ENCODE results near the gene TNFRSF4. TPM values are rescaled to one million over a fixed set of nuclear protein-coding genes. Genes with fewer than 3 reads are reported as not detected.
"Not testable (repeated sequence)": the region's sequence is repeated elsewhere in the genome, so short reads cannot be mapped to it uniquely, and the experiment has no call there.

The TNFRSF4 gene
- total RNA-seq, 1 experiment from 2014 or later = 0.17 TPM

GRCh38 chr1:1203561-1204424 lies 10.2 kb downstream of the TNFRSF4 start:
- no peak for DNase-seq (ENCODE audit: low read depth)

- DNase-seq (ENCODE audit: low read depth) = no peak
Observed at GRCh38 chr1:1202831-1203560, 11.0 kb downstream of the TNFRSF4 start.

GRCh38 chr1:1200876-1201810 lies 12.8 kb downstream of the TNFRSF4 start:
- no peak for DNase-seq (ENCODE audit: low read depth)

GRCh38 chr1:1199961-1200875 lies 13.7 kb downstream of the TNFRSF4 start:
- no peak for DNase-seq (ENCODE audit: low read depth)

- no peak for DNase-seq (ENCODE audit: low read depth)
Observed at GRCh38 chr1:1199141-1199960, 14.6 kb downstream of the TNFRSF4 start.

GRCh38 chr1:1198423-1199140 lies 15.4 kb downstream of the TNFRSF4 start:
- DNase-seq (ENCODE audit: low read depth) = no peak

GRCh38 chr1:1197551-1198422 lies 16.2 kb downstream of the TNFRSF4 start:
- no peak for DNase-seq (ENCODE audit: low read depth)

- DNase-seq (ENCODE audit: low read depth) = no peak
Observed at GRCh38 chr1:1197188-1197500, 16.8 kb downstream of the TNFRSF4 start.

GRCh38 chr1:1196431-1197187 lies 17.3 kb downstream of the TNFRSF4 start:
- no peak for DNase-seq (ENCODE audit: low read depth)

- DNase-seq (ENCODE audit: low read depth) = not testable (repeated sequence)
Observed at GRCh38 chr1:1195726-1196125, 18.2 kb downstream of the TNFRSF4 start.

GRCh38 chr1:1194723-1195122 lies 19.2 kb downstream of the TNFRSF4 start:
- DNase-seq (ENCODE audit: low read depth) = no peak

- no peak for DNase-seq (ENCODE audit: low read depth)
Observed at GRCh38 chr1:1191734-1192133, 22.2 kb downstream of the TNFRSF4 start.

GRCh38 chr1:1189111-1189510 lies 24.8 kb downstream of the TNFRSF4 start:
- no peak for DNase-seq (ENCODE audit: low read depth)

- DNase-seq (ENCODE audit: low read depth) = peak; percentile 20
Observed at GRCh38 chr1:1187938-1188337, 26.0 kb downstream of the TNFRSF4 start.

- DNase-seq (ENCODE audit: low read depth) = no peak
Observed at GRCh38 chr1:1185101-1185765, 28.7 kb downstream of the TNFRSF4 start.

GRCh38 chr1:1183833-1184775 lies 29.8 kb downstream of the TNFRSF4 start:
- DNase-seq (ENCODE audit: low read depth) = no peak

Data from LHCN-M2 (cell line).